Fibroblast of lung (primary cell): ENCODE data around the gene COL11A2. TPM values are rescaled to one million over a fixed set of nuclear protein-coding genes. Genes with fewer than 3 reads are reported as not detected.

Experiments
- DNase-seq, 2 donors: peaks; one replicate each; pipeline versions ENCODE4 v3.0.0 to v3.0.0-alpha.2; 2010; ENCODE audit warnings: low read depth in 2 of 2
- H2AFZ ChIP-seq: 2 replicates; pipeline ENCODE4 v1.5.1; 2012; ENCODE audit warnings: low read length, control low read depth, inconsistent platforms
- H3K27ac ChIP-seq: 2 replicates; pipeline ENCODE4 v1.5.1; 2011; ENCODE audit warnings: low read length, control low read depth; ENCODE audit not compliant: insufficient read depth
- H3K27me3 ChIP-seq: 2 replicates; pipeline ENCODE4 v1.5.1; 2011; ENCODE audit warnings: mild to moderate bottlenecking, low read length; ENCODE audit not compliant: control insufficient read depth, insufficient read depth
- H3K36me3 ChIP-seq: 2 replicates; pipeline ENCODE4 v1.5.1; 2011; ENCODE audit warnings: low read length; ENCODE audit not compliant: control insufficient read depth, insufficient read depth
- H3K4me1 ChIP-seq: 2 replicates; pipeline ENCODE4 v1.5.1; 2011; ENCODE audit warnings: low read length; ENCODE audit not compliant: control insufficient read depth, insufficient read depth; ENCODE audit errors: extremely low read depth
- H3K4me2 ChIP-seq: 2 replicates; pipeline ENCODE4 v1.5.1; 2011; ENCODE audit warnings: low read length, control low read depth; ENCODE audit not compliant: insufficient read depth; ENCODE audit errors: extremely low read depth
- H3K4me3 ChIP-seq, 4 experiments: fragments of 200-600 bp in 1 of 4; sonication (generic) in 1 of 4; replicated peaks in 1 of 4; 2 replicates each; pipeline ENCODE4 v1.5.1; 2011 to 2016; ENCODE audit warnings: low read length in 4 of 4, low read depth in 3 of 4, mild to moderate bottlenecking in 3 of 4, control low read depth in 2 of 4, inconsistent platforms in 1 of 4, mixed read lengths in 1 of 4; ENCODE audit not compliant: insufficient read depth in 1 of 4; ENCODE audit errors: control extremely low read depth in 1 of 4
- H3K79me2 ChIP-seq: 2 replicates; pipeline ENCODE4 v1.5.1; 2012; ENCODE audit warnings: mild to moderate bottlenecking, low read length, inconsistent platforms; ENCODE audit not compliant: control insufficient read depth, insufficient read depth
- H3K9ac ChIP-seq: 2 replicates; pipeline ENCODE4 v1.5.1; 2011; ENCODE audit warnings: mild to moderate bottlenecking, low read length, control low read depth; ENCODE audit not compliant: insufficient read depth
- H3K9me3 ChIP-seq: 2 replicates; pipeline ENCODE4 v1.5.1; 2012; ENCODE audit warnings: low read depth, low read length; ENCODE audit not compliant: control insufficient read depth, insufficient read depth
- H4K20me1 ChIP-seq: 2 replicates; pipeline ENCODE4 v1.5.1; 2011; ENCODE audit warnings: low read length; ENCODE audit not compliant: control insufficient read depth, insufficient read depth; ENCODE audit errors: extremely low read depth
- CTCF ChIP-seq, 2 donors: IDR thresholded peaks in 1 of 2; conservative IDR thresholded peaks in 1 of 2; 1 replicate in 1 of 2; 2 replicates in 1 of 2; pipeline ENCODE4 v1.5.1; 2011 to 2012; ENCODE audit warnings: low read length in 2 of 2, control low read depth in 1 of 2, inconsistent platforms in 1 of 2, low read depth in 1 of 2, mild to moderate bottlenecking in 1 of 2
- EZH2 ChIP-seq: IDR thresholded peaks from 2 replicates; pipeline ENCODE4 v1.5.1; 2012; ENCODE audit warnings: low read length, control low read depth, mild to moderate bottlenecking; ENCODE audit errors: missing control alignments
- polyA plus RNA-seq, 2 donors: library from polyadenylated mRNA; depleted of rRNA in 1 of 2; stranded (reverse) in 1 of 2; unstranded in 1 of 2; fragments of >200 nt; gene quantifications; 2 replicates each; pipeline ENCODE4 v1.2.1, GENCODE V29; 2011 to 2012; ENCODE audit warnings: missing spikeins in 1 of 2
- total RNA-seq: library from RNA; depleted of rRNA; stranded (reverse); fragments of >200 nt; gene quantifications from 2 replicates; pipeline ENCODE4 v1.2.1, GENCODE V29; 2014

Gene COL11A2
- total and polyA plus RNA-seq, 2 donors (not counting 1 experiment from before 2014, with no cell fraction given): 0.17 TPM

DNA sequence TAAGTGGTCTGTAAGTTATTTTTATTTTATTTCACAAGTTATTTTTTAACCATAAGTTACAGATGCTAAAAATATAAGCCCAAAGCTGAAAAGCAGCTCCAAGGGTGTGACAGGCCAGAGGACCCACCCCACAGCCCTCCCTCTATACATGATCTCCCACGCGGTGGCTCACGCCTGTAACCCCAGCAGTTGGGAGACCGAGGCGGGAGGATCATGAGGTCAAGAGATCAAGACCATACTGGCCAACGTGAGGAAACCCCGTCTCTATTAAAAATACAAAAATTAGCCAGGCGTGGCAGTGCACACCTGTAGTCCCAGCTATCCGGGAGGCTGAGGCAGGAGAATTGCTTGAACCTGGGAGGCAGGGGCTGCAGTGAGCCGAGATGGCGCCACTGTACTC is 32.2 kb downstream of the COL11A2 start:
- Histone ChIP-seq H3K9ac (no peak overlapping the region), H4K20me1 (no peaks in the 10 kb centered on the region), H3K4me1 (peaks cover 5% of the 10 kb centered on the region), H3K9me3 (no peaks in the 10 kb centered on the region), H3K27me3 (no peaks in the 10 kb centered on the region), H2AFZ (no peak overlapping the region), H3K79me2 (no peaks in the 10 kb centered on the region), H3K4me3 (no peak overlapping the region), H3K36me3 (no peaks in the 10 kb centered on the region), H3K4me2 (no peak overlapping the region), H3K27ac (no peak overlapping the region)
- TF ChIP-seq CTCF (conservative IDR thresholded peaks at IDR 0.05 in 1 of 2, IDR thresholded peaks at IDR 0.05 in 1 of 2; ENCODE audit: low read depth in 1 of 2, low read length in 2 of 2) (no peak), EZH2 (no peak)
- DNase-seq: no peak

DNA sequence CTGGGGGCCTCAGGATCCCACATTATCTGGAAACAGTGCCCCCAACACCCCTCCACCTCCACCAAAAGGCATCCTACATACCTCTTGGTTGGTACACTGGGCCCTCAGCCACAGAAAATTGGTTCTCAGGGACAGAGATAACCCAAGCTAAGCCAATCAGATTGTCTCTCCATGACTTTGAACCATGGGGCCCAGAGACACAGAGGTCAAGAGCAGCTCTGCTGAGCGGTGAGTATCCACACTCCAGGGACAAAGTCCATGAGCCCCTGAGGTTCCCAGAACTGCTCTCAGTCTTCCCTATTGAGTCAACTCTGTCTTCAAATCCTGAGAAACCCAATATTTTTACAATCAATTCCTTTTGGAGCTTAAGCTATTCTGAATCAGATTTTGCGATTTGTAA is 35.3 kb downstream of the COL11A2 start:
- H3K9ac ChIP-seq: no peak overlapping the region
- DNase-seq: no peak
- H2AFZ ChIP-seq: no peak overlapping the region
- H3K4me1 ChIP-seq: peaks cover 5% of the 10 kb centered on the region
- no peaks in the 10 kb centered on the region for H4K20me1 ChIP-seq
- no peak overlapping the region for H3K4me3 ChIP-seq
- H3K4me2 ChIP-seq: no peak overlapping the region
- peaks cover 6% of the 10 kb centered on the region for H3K27me3 ChIP-seq
- no peaks in the 10 kb centered on the region for H3K79me2 ChIP-seq
- no peak overlapping the region for H3K27ac ChIP-seq
- H3K9me3 ChIP-seq: no peaks in the 10 kb centered on the region
- no peaks in the 10 kb centered on the region for H3K36me3 ChIP-seq
- TF ChIP-seq CTCF (conservative IDR thresholded peaks at IDR 0.05 in 1 of 2, IDR thresholded peaks at IDR 0.05 in 1 of 2; ENCODE audit: low read depth in 1 of 2, low read length in 2 of 2) (no peak), EZH2 (no peak)

DNA sequence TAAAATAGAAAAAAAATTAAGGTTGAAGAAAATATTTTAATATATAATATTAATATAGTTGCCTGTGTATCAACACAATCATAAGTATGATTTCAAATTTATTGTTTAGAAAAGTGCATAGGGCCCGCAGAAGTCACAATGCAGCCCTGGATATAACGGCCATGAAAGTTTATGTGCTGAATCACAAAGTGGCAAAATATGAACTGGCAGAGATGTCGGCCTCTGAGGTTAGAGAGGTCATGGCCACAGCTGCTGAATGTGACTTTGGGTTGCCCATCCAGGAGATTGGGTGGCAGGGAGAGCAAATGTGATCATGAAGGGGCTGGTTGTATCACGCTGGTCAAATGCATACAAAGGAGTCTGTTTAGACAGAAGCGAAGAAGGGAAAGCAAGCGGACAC is 35.7 kb downstream of the COL11A2 start:
- Histone ChIP-seq H3K4me2 (no peak overlapping the region), H3K79me2 (no peaks in the 10 kb centered on the region), H3K9ac (no peak overlapping the region), H4K20me1 (no peaks in the 10 kb centered on the region), H3K36me3 (no peaks in the 10 kb centered on the region), H3K27me3 (peaks cover 6% of the 10 kb centered on the region), H3K27ac (no peak overlapping the region), H3K4me3 (no peak overlapping the region), H3K4me1 (peaks cover 2% of the 10 kb centered on the region), H2AFZ (no peak overlapping the region), H3K9me3 (no peaks in the 10 kb centered on the region)
- TF ChIP-seq EZH2 (no peak), CTCF (conservative IDR thresholded peaks at IDR 0.05 in 1 of 2, IDR thresholded peaks at IDR 0.05 in 1 of 2; ENCODE audit: low read depth in 1 of 2, low read length in 2 of 2) (no peak)
- no peak for DNase-seq
